Measurements from ENCODE around the gene DNMBP. TPM values are rescaled to one million over a fixed set of nuclear protein-coding genes. Genes with fewer than 3 reads are reported as not detected.
A peak's percentile ranks its signal among the peaks of the same experiment; 100 is the strongest.

Gene DNMBP
- total and polyA plus RNA-seq, 2 experiments from 2014 or later = 13.4 to 31.2 TPM

- Mint-ChIP-seq H3K27ac (no peak overlapping the region), H3K36me3 (ENCODE audit: low read depth) (peaks cover 37% of the 10 kb centered on the region), H3K27me3 (ENCODE audit: insufficient read depth, low read depth, poor library complexity) (peaks cover 6% of the 10 kb centered on the region), H3K4me3 (no peak overlapping the region), H3K9me3 (no peaks in the 10 kb centered on the region; the same call in 2 of the 3 replicates), H3K4me1 (no peaks in the 10 kb centered on the region; the same call in 1 of the 3 replicates)
- H3K4me3 ChIP-seq = no peak overlapping the region
- ATAC-seq (peak; percentile 30; the same call in 2 of the 3 replicates), DNase-seq (ENCODE audit: low spot score) (no peak)
- no peak overlapping the region for H3K4me2 ChIP-seq
- no peak overlapping the region for H2AFZ ChIP-seq
- no peaks in the 10 kb centered on the region for H3K27me3 ChIP-seq (ENCODE audit: insufficient read depth)
- no peaks in the 10 kb centered on the region; the same call in none of the 2 replicates for H4K20me1 ChIP-seq (replicated peaks; ENCODE audit: insufficient read depth)
- H3K4me1 ChIP-seq (ENCODE audit: insufficient read depth) = no peaks in the 10 kb centered on the region
- H3K79me2 ChIP-seq (replicated peaks; ENCODE audit: insufficient read depth) = no peaks in the 10 kb centered on the region
- peaks cover 28% of the 10 kb centered on the region for H3F3A ChIP-seq (replicated peaks; ENCODE audit: low read depth)
- H3K27ac ChIP-seq (ENCODE audit: low read depth) = peak overlapping the region; percentile 79; the same call in 1 of the 2 replicates
- TF ChIP-seq CREB1 (CRISPR knock-in tag; IDR thresholded peaks at IDR 0.05; ENCODE audit: low read depth) = no peak
- TF ChIP-seq POLR2AphosphoS5 (IDR thresholded peaks at IDR 0.05; ENCODE audit: low read depth) = no peak; the same call in 1 of the 2 replicates
- no peak for TF ChIP-seq NANOG (IDR thresholded peaks at IDR 0.05; ENCODE audit: borderline replicate concordance)
- no peak for TF ChIP-seq ETS1 (IDR thresholded peaks at IDR 0.05)
- TF ChIP-seq ZNF462 (CRISPR knock-in tag; IDR thresholded peaks at IDR 0.05) = no peak
- TF ChIP-seq EZH2phosphoT487 (IDR thresholded peaks at IDR 0.05; ENCODE audit: unreplicated experiment) = no peak
- no peak for TF ChIP-seq ZNF331 (CRISPR knock-in tag; IDR thresholded peaks at IDR 0.05; ENCODE audit: low read depth)
- TF ChIP-seq JUNB (IDR thresholded peaks at IDR 0.05; ENCODE audit: unreplicated experiment) = no peak
- TF ChIP-seq REST (IDR thresholded peaks at IDR 0.05; ENCODE audit: unreplicated experiment) = no peak
- TF ChIP-seq EZH2 (IDR thresholded peaks at IDR 0.05; ENCODE audit: low read depth, unreplicated experiment) = no peak
- TF ChIP-seq ZNF114 (CRISPR knock-in tag; IDR thresholded peaks at IDR 0.05) = no peak
- no peak for TF ChIP-seq STAT1 (IDR thresholded peaks at IDR 0.05; ENCODE audit: unreplicated experiment)
- TF ChIP-seq CTCF (conservative IDR thresholded peaks at IDR 0.05; ENCODE audit: low read depth in 2 of 2) = no peak
- no peaks in the 10 kb centered on the region for H3K9me2 ChIP-seq (ENCODE audit: insufficient read depth)
- peaks cover 36% of the 10 kb centered on the region for H3K36me3 ChIP-seq (ENCODE audit: insufficient read depth)
Observed at GRCh38 chr10:99873846-99874245, 135.9 kb downstream of the DNMBP start.

Measured in GM23338 (cell line).